CD4-positive, alpha-beta memory T cell (primary cell): ENCODE measurements around the gene NXPE2. TPM values are rescaled to one million over a fixed set of nuclear protein-coding genes. Genes with fewer than 3 reads are reported as not detected.

ENCODE experiments used
- CTCF ChIA-PET: fragments of 350-600 bp; sonication (Branson Sonifier 250); formaldehyde crosslinking; loops from one replicate; lab custom pipeline; 2021; ENCODE audit warnings: inconsistent platforms; ENCODE audit not compliant: partially characterized antibody; lab: Charles Lee
- POLR2A ChIA-PET: fragments of 350-600 bp; sonication (Branson Sonifier 250); formaldehyde crosslinking; loops from one replicate; lab custom pipeline; 2021; ENCODE audit not compliant: partially characterized antibody; lab: Charles Lee
- DNase-seq, 5 donors: peaks; one replicate each; pipeline versions ENCODE4 v3.0.0 to v3.0.0-alpha.2; 2020 to 2022; ENCODE audit warnings: mixed read lengths in 1 of 5
- H3K27ac ChIP-seq: one replicate; pipeline ENCODE4 v1.7.0; 2013; ENCODE audit warnings: low read depth, low read length
- H3K27me3 ChIP-seq: 2 replicates; pipeline ENCODE4 v1.7.0; 2013; ENCODE audit warnings: mild to moderate bottlenecking, low read length, moderate library complexity; ENCODE audit not compliant: insufficient read depth
- H3K36me3 ChIP-seq: 2 replicates; pipeline ENCODE4 v1.7.0; 2013; ENCODE audit warnings: mild to moderate bottlenecking, low read length, moderate library complexity; ENCODE audit not compliant: insufficient read depth
- H3K4me1 ChIP-seq: 2 replicates; pipeline ENCODE4 v1.7.0; 2013; ENCODE audit warnings: mild to moderate bottlenecking, low read length, moderate library complexity; ENCODE audit not compliant: insufficient read depth
- H3K4me3 ChIP-seq, 2 donors: one replicate each; pipeline ENCODE4 v1.7.0; 2013; ENCODE audit warnings: low read length in 2 of 2, mild to moderate bottlenecking in 1 of 2
- H3K9me3 ChIP-seq, 2 donors: one replicate each; pipeline ENCODE4 v1.7.0; 2013; ENCODE audit warnings: low read length in 2 of 2, control low read depth in 1 of 2; ENCODE audit not compliant: control insufficient read depth in 1 of 2
- H3K27ac Mint-ChIP-seq, 7 donors: one replicate each; pipeline ENCODE4 v1.8.0; 2020 to 2021; ENCODE audit warnings: mixed read lengths in 7 of 7, mild to moderate bottlenecking in 6 of 7, inconsistent platforms in 3 of 7, moderate library complexity in 3 of 7
- H3K27me3 Mint-ChIP-seq, 2 donors: one replicate each; pipeline ENCODE4 v1.8.0; 2020 to 2021; ENCODE audit warnings: mixed read lengths in 2 of 2
- H3K36me3 Mint-ChIP-seq, 2 donors: one replicate each; pipeline ENCODE4 v1.8.0; 2020 to 2021; ENCODE audit warnings: mixed read lengths in 2 of 2, inconsistent platforms in 1 of 2, mild to moderate bottlenecking in 1 of 2
- H3K4me1 Mint-ChIP-seq, 4 donors: one replicate each; pipeline ENCODE4 v1.8.0; 2020 to 2021; ENCODE audit warnings: mixed read lengths in 4 of 4, mild to moderate bottlenecking in 1 of 4
- H3K4me3 Mint-ChIP-seq, 8 donors: one replicate each; pipeline ENCODE4 v1.8.0; 2020 to 2021; ENCODE audit warnings: mixed read lengths in 8 of 8, mild to moderate bottlenecking in 7 of 8, moderate library complexity in 6 of 8, inconsistent platforms in 3 of 8
- H3K9me3 Mint-ChIP-seq, 8 donors: one replicate each; pipeline ENCODE4 v1.8.0; 2020 to 2021; ENCODE audit warnings: mixed read lengths in 8 of 8, mild to moderate bottlenecking in 5 of 8, inconsistent platforms in 3 of 8, moderate library complexity in 1 of 8
- intact Hi-C: fragments of 100-400 bp; cut with micrococcal nuclease; formaldehyde crosslinking; loops from one replicate; pipeline ENCODE4 v1.15.1; 2023
- polyA plus RNA-seq, 2 donors: library from polyadenylated mRNA; unstranded; fragments of 300-500 nt; fragmentation: Illumina TruSeq; gene quantifications; one replicate each; pipeline ENCODE4 v1.2.3, GENCODE V29; 2021
- total RNA-seq, 2 experiments: library from RNA; stranded (reverse); gene quantifications; one replicate each; pipeline ENCODE4 v1.2.3, GENCODE V29; 2021

NXPE2 gene
- total and polyA plus RNA-seq, 4 experiments from 2014 or later = not detected

- Mint-ChIP-seq H3K9me3 (peaks cover 0 to 22% (median 10%) of the 10 kb centered on the region in 8 donors), H3K4me3 (peak overlapping the region in 1 of 8 donors; percentile 9), H3K36me3 (no peaks in the 10 kb centered on the region), H3K27me3 (peaks cover 0 to 2% of the 10 kb centered on the region in 2 donors), H3K27ac (no peak overlapping the region), H3K4me1 (no peaks in the 10 kb centered on the region)
- Histone ChIP-seq H3K36me3 (no peaks in the 10 kb centered on the region), H3K9me3 (no peaks in the 10 kb centered on the region), H3K27ac (no peak overlapping the region), H3K27me3 (no peaks in the 10 kb centered on the region), H3K4me3 (no peak overlapping the region), H3K4me1 (no peaks in the 10 kb centered on the region)
- intact Hi-C loops = no loop called here
- no peak for DNase-seq
- POLR2A ChIA-PET = no interaction called here
- CTCF ChIA-PET = no interaction called here
Measured at GRCh38 chr11:114666760-114667159, 11.6 kb upstream of the NXPE2 start.

- no peak for DNase-seq
- Mint-ChIP-seq H3K4me3 (no peak overlapping the region), H3K36me3 (no peaks in the 10 kb centered on the region), H3K27me3 (peaks cover 0 to 2% of the 10 kb centered on the region in 2 donors), H3K9me3 (peaks cover 0 to 27% (median 12%) of the 10 kb centered on the region in 8 donors), H3K27ac (peak overlapping the region in 1 of 7 donors; percentile 42), H3K4me1 (no peaks in the 10 kb centered on the region)
- Histone ChIP-seq H3K4me3 (no peak overlapping the region), H3K27me3 (no peaks in the 10 kb centered on the region), H3K36me3 (no peaks in the 10 kb centered on the region), H3K27ac (no peak overlapping the region), H3K4me1 (no peaks in the 10 kb centered on the region), H3K9me3 (no peaks in the 10 kb centered on the region)
- ChIA-PET POLR2A (no interaction called here), CTCF (no interaction called here)
- intact Hi-C loops = no loop called here
Measured at GRCh38 chr11:114668109-114668508, 10.2 kb upstream of the NXPE2 start.

GRCh38 chr11:114673661-114674060, 4.7 kb upstream of the NXPE2 start:
- ChIA-PET CTCF (no interaction called here), POLR2A (no interaction called here)
- no peak for DNase-seq
- H3K27ac ChIP-seq = no peak overlapping the region
- no peaks in the 10 kb centered on the region for H3K36me3 Mint-ChIP-seq
- H3K4me3 ChIP-seq = no peak overlapping the region
- H3K27me3 Mint-ChIP-seq = no peaks in the 10 kb centered on the region
- intact Hi-C loops = no loop called here
- H3K4me1 ChIP-seq = no peaks in the 10 kb centered on the region
- no peaks in the 10 kb centered on the region for H3K27me3 ChIP-seq
- no peak overlapping the region for H3K27ac Mint-ChIP-seq
- H3K9me3 Mint-ChIP-seq = peaks cover 0 to 27% (median 12%) of the 10 kb centered on the region in 8 donors
- H3K36me3 ChIP-seq = no peaks in the 10 kb centered on the region
- H3K4me1 Mint-ChIP-seq = no peaks in the 10 kb centered on the region
- H3K9me3 ChIP-seq = no peaks in the 10 kb centered on the region
- no peak overlapping the region for H3K4me3 Mint-ChIP-seq

GRCh38 chr11:114679505-114679904, 1.2 kb downstream of the NXPE2 start:
- Mint-ChIP-seq H3K27ac (no peak overlapping the region), H3K9me3 (peaks cover 0 to 10% (median 2%) of the 10 kb centered on the region in 8 donors), H3K36me3 (no peaks in the 10 kb centered on the region), H3K4me1 (no peaks in the 10 kb centered on the region), H3K27me3 (no peaks in the 10 kb centered on the region), H3K4me3 (no peak overlapping the region)
- POLR2A ChIA-PET = no interaction called here
- H3K27me3 ChIP-seq = no peaks in the 10 kb centered on the region
- intact Hi-C loops = no loop called here
- no peaks in the 10 kb centered on the region for H3K36me3 ChIP-seq
- H3K4me3 ChIP-seq = no peak overlapping the region
- no peaks in the 10 kb centered on the region for H3K4me1 ChIP-seq
- H3K27ac ChIP-seq = no peak overlapping the region
- no peak for DNase-seq
- no peaks in the 10 kb centered on the region for H3K9me3 ChIP-seq
- CTCF ChIA-PET = no interaction called here

GRCh38 chr11:114683007-114683406, 4.7 kb downstream of the NXPE2 start:
- ChIA-PET POLR2A (no interaction called here), CTCF (no interaction called here)
- Mint-ChIP-seq H3K4me3 (no peak overlapping the region), H3K27ac (no peak overlapping the region), H3K4me1 (no peaks in the 10 kb centered on the region), H3K36me3 (no peaks in the 10 kb centered on the region), H3K9me3 (peaks cover 0 to 10% (median 3%) of the 10 kb centered on the region in 8 donors), H3K27me3 (no peaks in the 10 kb centered on the region)
- Histone ChIP-seq H3K27me3 (no peaks in the 10 kb centered on the region), H3K4me3 (no peak overlapping the region), H3K9me3 (no peaks in the 10 kb centered on the region), H3K36me3 (no peaks in the 10 kb centered on the region), H3K27ac (no peak overlapping the region), H3K4me1 (no peaks in the 10 kb centered on the region)
- no peak for DNase-seq
- intact Hi-C loops = no loop called here

GRCh38 chr11:114684636-114685035, 6.3 kb downstream of the NXPE2 start:
- no peaks in the 10 kb centered on the region for H3K27me3 Mint-ChIP-seq
- H3K27me3 ChIP-seq = no peaks in the 10 kb centered on the region
- peaks cover 0 to 10% (median 3%) of the 10 kb centered on the region in 8 donors for H3K9me3 Mint-ChIP-seq
- POLR2A ChIA-PET = no interaction called here
- H3K4me1 Mint-ChIP-seq = no peaks in the 10 kb centered on the region
- no peaks in the 10 kb centered on the region for H3K36me3 ChIP-seq
- H3K4me1 ChIP-seq = no peaks in the 10 kb centered on the region
- H3K36me3 Mint-ChIP-seq = no peaks in the 10 kb centered on the region
- H3K27ac Mint-ChIP-seq = no peak overlapping the region
- intact Hi-C loops = no loop called here
- no peaks in the 10 kb centered on the region for H3K9me3 ChIP-seq
- DNase-seq = no peak
- H3K4me3 Mint-ChIP-seq = no peak overlapping the region
- H3K27ac ChIP-seq = no peak overlapping the region
- CTCF ChIA-PET = no interaction called here
- H3K4me3 ChIP-seq = no peak overlapping the region

GRCh38 chr11:114685097-114685496, 6.8 kb downstream of the NXPE2 start:
- Histone ChIP-seq H3K36me3 (no peaks in the 10 kb centered on the region), H3K4me3 (no peak overlapping the region), H3K4me1 (no peaks in the 10 kb centered on the region), H3K9me3 (no peaks in the 10 kb centered on the region), H3K27me3 (no peaks in the 10 kb centered on the region), H3K27ac (no peak overlapping the region)
- peaks cover 0 to 11% (median 4%) of the 10 kb centered on the region in 8 donors for H3K9me3 Mint-ChIP-seq
- no peaks in the 10 kb centered on the region for H3K27me3 Mint-ChIP-seq
- H3K36me3 Mint-ChIP-seq = no peaks in the 10 kb centered on the region
- no peak for DNase-seq
- H3K4me3 Mint-ChIP-seq = no peak overlapping the region
- H3K4me1 Mint-ChIP-seq = no peaks in the 10 kb centered on the region
- ChIA-PET CTCF (no interaction called here), POLR2A (no interaction called here)
- no peak overlapping the region for H3K27ac Mint-ChIP-seq
- intact Hi-C loops = no loop called here
